GM18951 (cell line): ENCODE data around the gene AK9.

Source experiments
- POLR2A ChIP-seq: IDR thresholded peaks from 4 replicates; pipeline ENCODE4 v1.6.1; 2011; ENCODE audit warnings: mild to moderate bottlenecking; ENCODE audit not compliant: insufficient read length, insufficient read depth; ENCODE audit errors: extremely low read depth
- in situ Hi-C: fragments of 300-500 bp; cut with MboI; formaldehyde crosslinking; loops from one replicate; pipeline ENCODE4 v1.12.0; 2022; ENCODE audit warnings: low sequenced_read_pairs, mixed read lengths, inconsistent platforms; ENCODE audit not compliant: unreplicated experiment

AK9 gene

GRCh38 chr6:109449064-109449794 is 241.8 kb downstream of the AK9 start:
- no peak for TF ChIP-seq POLR2A
- in situ Hi-C loops, result no loop called here

- in situ Hi-C loops, result no loop called here
- TF ChIP-seq POLR2A, result peak; percentile 13
Measured at GRCh38 chr6:109448615-109449014, 242.4 kb downstream of the AK9 start.

DNA sequence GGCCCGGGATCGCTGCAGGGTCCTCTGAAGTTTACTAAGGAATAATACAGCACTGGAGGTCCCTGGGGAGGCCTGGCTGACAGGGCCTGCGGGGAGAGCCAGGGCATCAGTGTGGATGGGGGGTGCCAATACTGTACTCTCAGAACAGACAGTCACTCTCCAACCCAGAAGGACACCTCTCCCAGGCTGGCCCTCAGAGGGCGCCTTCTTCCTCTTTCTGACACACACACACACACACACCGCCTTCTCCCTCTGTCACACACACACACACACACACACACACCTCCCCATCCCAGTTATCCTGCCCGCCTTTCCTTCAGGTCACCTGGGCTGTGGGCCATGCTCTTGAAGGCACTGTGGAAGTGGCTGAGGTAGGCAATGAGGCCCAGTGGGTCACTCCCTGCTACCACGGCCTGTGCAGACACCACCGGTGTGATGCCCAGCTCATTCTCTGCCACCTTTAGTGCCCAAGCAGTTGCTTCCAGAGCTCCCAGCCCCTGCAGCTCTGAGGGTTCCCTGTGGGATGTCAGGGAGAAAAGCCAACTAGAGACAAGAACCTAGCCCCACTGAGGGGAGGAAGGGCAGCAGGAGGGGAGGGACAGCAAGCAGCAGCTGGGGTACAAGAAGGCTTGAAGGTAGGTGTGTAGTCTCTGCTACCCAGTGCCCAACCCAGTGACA is 243.0 kb downstream of the AK9 start:
- no peak for TF ChIP-seq POLR2A
- in situ Hi-C loops, result no loop called here

DNA sequence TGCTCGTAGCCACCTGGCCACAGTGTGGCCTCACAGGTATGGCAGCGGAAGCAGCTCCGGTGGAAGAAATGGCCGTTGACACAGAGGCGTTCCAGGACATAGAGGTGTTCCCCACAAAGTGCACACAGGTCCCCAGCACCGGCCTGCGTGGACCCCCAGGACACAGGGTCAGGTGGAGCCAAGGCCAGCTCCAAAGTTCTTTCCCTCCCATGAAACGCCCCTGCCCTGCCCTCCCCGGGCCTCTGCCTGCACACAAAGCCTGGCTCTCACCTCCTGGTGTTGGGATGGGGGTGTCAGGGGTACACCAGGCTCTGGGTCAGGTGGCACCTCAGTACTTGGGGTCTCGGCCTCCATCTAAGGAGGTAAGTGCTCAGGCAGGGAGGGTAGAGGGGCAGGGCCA is 243.9 kb downstream of the AK9 start:
- TF ChIP-seq POLR2A, result no peak
- in situ Hi-C loops, result no loop called here

GRCh38 chr6:109446541-109446940 is 244.5 kb downstream of the AK9 start:
- in situ Hi-C loops, result no loop called here
- no peak for TF ChIP-seq POLR2A

DNA sequence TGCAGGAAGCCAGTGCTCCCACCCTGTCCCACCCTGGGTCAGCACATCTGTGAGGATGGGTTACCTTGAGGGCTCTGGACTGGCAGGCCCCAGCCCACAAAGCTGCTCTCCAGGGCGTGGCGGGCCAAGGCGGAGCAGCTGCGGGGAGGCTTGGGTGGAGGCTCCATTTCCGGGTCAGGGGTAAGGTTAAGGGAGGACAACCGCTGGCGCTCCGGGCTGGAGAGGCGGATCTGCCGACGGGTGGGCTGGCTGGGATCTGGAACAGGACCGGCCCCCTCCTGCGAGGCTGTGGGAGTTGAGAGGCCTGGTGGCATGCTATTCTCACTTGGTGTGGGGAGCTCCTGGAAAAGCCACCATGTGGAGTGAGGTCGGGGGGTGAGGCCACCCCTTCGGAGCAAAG is 244.9 kb downstream of the AK9 start:
- no peak for TF ChIP-seq POLR2A
- in situ Hi-C loops, result no loop called here

DNA sequence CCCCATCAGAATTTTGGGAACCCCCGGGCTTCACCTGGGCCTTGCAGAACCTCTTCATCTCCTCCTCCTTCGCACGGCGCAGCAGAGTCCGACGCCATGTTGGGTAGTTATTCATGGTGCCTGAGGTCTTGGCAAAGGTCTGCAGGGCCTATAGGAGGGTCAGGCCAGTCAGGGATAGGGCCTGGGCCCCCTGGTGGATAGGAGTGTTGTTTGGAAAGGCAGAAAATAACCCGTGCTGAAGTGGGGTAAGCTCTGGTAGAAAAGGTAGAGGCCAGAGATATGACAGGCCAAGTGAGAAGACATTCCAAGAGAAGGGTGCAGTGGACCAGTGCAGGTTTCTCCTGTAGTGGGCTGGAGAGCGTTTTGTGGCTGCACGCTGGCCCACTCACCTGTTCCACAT is 245.6 kb downstream of the AK9 start:
- in situ Hi-C loops, result no loop called here
- TF ChIP-seq POLR2A, result no peak

GRCh38 chr6:109443425-109443950 is 247.5 kb downstream of the AK9 start:
- TF ChIP-seq POLR2A, result no peak
- in situ Hi-C loops, result no loop called here
